Ovary (tissue), 3 donors: Measurements from ENCODE around the gene TBX21.

Source experiments
- CTCF ChIP-seq, 3 donors: fragments of 450-650 bp in 2 of 3; fragments of 200-600 bp in 1 of 3; IDR thresholded peaks; one replicate each; pipeline versions ENCODE4 v1.5.1 to v1.8.0; 2016 to 2022; ENCODE audit warnings: antibody characterized with exemption in 3 of 3, mild to moderate bottlenecking in 1 of 3
- POLR2A ChIP-seq: fragments of 450-650 bp; IDR thresholded peaks from one replicate; pipeline ENCODE4 v1.6.1; 2017; ENCODE audit warnings: antibody characterized with exemption, mild to moderate bottlenecking, moderate library complexity
- donor health status: DM: no; HTN: no; CAD: no.

DNA sequence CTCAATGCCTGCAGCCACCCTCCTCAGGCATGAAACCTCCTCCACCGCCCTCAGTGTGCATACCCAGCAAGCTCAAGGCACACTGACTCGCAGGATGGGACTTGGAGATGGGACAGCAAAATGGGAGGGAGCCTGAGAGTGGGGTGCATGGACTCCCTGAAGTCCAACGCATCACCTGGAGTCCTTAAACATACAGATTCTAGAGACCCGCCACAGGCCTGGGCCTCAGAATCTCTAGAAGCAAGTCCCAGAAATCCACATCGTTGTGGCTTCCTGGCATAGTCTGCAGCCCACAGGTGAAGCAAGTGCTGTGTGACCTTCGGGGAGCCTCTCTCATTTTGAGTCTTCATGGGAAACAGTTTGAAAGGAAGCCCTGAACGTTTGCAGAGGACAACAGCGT lies 3.6 kb upstream of the TBX21 start:
- TF ChIP-seq POLR2A (no peak), CTCF (IDR thresholded peaks at IDR 0.05) (no peak)
